Amniotic stem cell (primary cell): ENCODE results near the gene DCP2.

Source experiments
- DNase-seq: peaks from one replicate; lab custom pipeline; 2025; lab: John Stamatoyannopoulos, UW

DCP2 gene

GRCh38 chr5:112967520-112968083 lies 9.0 kb upstream of the DCP2 start:
- DNase-seq = no peak

GRCh38 chr5:112968411-112969106 lies 8.0 kb upstream of the DCP2 start:
- no peak for DNase-seq

DNA sequence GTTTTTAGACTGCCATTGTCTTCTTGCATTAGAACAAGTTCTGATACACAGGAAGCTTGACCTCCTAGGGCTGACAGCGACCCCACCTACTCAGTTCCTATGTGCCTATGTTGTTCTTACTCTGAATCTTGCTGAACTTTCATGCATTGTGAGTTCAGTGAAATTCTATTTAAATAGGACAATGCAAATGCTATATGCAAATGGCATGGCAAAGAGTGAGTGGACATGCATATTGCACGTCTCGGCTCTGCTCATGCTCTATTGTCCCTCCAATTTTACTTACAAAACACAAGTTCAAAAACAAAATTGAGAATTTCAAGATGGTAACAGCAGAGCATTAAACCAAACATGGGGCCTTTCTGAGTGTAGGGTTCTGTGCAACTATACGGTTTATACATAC lies 5.3 kb upstream of the DCP2 start:
- no peak for DNase-seq

DNA sequence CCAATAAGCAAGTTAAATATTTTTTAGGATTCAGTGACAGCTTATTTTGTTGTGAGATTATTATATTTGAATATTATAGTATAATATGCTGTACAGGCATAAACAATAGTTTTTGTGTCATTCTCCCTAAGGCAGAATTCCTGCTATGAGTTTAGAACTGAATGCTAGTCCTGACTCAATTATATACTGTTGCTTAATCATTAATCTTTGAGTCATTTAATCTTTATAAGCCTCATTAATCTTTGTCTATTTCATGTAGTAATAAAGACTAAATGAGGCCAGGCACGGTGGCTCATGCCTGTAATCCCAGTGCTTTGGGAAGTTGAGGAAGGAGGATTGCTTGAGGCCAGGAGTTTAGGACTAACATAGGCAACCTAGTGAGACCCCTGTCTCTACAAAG lies 3.6 kb upstream of the DCP2 start:
- no peak for DNase-seq

DNA sequence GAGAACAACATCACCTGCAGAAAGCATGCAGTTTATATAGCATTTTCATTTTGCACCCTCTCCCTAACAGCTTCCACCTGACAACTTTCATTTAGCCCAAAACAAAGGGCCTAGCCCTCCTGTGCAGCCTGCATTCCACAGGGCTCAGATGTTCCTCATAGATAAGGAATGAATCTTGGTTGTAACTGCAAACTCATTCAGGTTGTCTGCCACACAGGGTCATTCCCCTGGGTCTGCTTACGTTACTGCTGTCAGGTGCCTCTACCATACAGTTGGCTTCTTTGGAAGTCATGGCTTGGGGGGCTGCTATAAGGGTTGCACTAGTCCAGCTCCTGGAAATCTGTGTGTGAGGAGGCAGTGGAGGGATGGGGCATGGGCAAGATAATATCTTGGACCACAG lies 2.7 kb upstream of the DCP2 start:
- DNase-seq = no peak

DNA sequence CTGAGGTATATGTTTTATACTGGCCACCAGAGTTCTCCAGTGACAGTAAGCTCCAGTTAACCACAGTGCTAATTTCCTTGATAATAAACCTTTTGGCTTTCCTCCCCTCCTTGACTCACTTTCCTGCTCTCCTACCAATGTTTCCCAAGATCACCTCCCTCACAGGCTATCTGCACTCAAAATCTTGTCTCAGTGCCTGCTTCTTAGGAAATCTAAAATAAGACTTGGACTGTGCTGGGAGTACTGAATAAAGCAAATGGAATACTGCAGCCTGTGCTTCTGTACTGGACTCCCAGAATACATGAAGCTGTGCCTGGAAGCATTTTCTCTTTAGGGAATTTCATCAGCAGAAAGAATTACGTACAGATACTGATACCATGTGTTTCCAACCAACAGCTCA lies 1.7 kb upstream of the DCP2 start:
- DNase-seq = no peak

- no peak for DNase-seq
Observed at GRCh38 chr5:112975721-112976431, 722 bp upstream of the DCP2 start.

- DNase-seq = no peak
Observed at GRCh38 chr5:112977440-112977861, 853 bp downstream of the DCP2 start.

GRCh38 chr5:112978836-112979235 lies 2.2 kb downstream of the DCP2 start:
- no peak for DNase-seq

- no peak for DNase-seq
Observed at GRCh38 chr5:112979723-112980122, 3.1 kb downstream of the DCP2 start.

- DNase-seq = no peak
Observed at GRCh38 chr5:112983363-112983762, 6.8 kb downstream of the DCP2 start.

GRCh38 chr5:112986224-112986623 lies 9.6 kb downstream of the DCP2 start:
- DNase-seq = no peak

GRCh38 chr5:112995764-112996618 lies 19.4 kb downstream of the DCP2 start:
- peak; percentile 54 for DNase-seq

DNA sequence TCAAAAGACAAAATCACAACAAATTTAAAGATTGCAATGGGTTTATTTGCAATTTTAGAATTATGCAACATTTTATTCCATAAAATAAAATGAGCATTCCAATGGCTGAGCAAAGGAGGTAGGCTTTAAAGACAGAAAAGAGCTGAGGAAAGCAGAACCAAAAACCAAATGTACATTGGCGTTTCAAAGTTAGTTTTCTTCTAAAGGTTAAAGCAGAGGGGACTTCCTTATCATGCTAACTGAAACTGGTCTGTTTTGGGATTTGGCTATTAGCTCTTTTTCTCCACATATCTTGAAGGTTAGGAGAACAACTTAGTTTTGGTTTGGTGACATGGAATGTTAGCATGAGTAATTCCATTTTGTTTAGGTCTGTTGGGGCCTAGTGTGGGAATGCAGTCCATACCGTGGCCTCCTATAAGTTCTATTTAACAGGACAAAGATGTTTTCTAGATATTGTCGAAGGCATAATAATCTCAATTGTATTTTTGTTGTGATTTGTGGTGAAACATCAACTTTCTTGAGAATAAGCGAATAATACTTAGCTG lies 20.3 kb downstream of the DCP2 start:
- DNase-seq = no peak

- DNase-seq = no peak
Observed at GRCh38 chr5:112998296-112998695, 21.7 kb downstream of the DCP2 start.

DNA sequence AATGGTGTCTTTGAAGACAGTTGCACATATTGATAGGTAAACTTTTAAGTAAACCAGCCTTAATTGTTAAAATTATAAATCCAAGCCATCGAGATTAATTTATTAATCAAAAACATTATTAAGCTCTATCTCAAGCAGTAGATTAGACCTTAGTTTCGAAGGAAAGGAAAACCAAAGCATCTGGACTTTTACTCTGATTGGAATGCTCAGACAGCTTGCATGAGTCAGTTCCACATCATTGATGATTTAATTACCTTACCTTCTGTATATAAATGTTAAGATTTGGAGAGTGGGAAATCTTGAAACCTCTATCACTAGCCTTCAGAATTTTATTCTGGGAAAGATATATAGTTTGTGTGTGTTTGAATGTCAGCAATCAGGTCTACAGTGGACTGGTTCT lies 23.9 kb downstream of the DCP2 start:
- DNase-seq = no peak

GRCh38 chr5:113002423-113002822 lies 25.8 kb downstream of the DCP2 start:
- DNase-seq = no peak

GRCh38 chr5:113003763-113004162 lies 27.2 kb downstream of the DCP2 start:
- DNase-seq = no peak

- DNase-seq = no peak
Observed at GRCh38 chr5:113005454-113005853, 28.9 kb downstream of the DCP2 start.

- no peak for DNase-seq
Observed at GRCh38 chr5:113017881-113018635, 41.5 kb downstream of the DCP2 start.

DNA sequence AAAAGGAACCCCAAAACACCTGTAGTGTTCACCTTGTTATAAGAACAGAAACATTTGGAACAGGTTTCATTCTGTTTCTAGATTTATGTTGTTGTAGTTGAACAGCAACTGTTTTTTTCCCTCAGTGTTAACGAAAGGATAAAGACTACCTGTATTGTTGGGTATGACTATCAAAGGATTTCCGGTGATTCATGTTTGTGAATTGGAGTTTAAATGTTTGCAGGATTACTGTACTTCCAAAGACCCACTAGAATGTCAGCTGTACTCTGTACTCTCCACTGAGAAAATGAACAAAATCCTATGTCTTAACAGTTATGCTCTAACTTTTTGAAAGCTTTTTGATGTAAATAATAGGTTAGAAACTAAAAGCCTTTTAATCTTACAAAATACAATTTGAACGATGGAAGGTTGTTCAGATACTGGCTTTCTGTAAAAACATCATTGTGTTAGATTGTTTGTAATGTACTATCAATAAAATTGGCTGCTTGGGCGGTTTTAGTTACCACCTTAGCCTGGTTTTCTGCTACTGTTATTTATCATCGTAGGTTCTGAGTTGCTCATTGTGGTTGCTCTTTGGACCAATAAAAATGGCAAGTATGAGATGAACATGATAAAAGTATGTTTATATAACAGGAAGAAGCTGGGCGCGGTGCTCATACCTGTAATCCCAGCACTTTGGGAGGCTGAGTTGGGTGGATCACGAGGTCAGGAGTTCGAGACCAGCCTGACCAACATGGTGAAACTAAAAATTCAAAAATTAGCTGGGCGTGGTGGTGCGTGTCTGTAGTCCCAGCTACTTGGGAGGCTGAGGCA lies 44.1 kb downstream of the DCP2 start:
- DNase-seq = no peak
